Adrenal gland (tissue), 5 donors: ENCODE measurements around the gene STAP1.

ENCODE experiments used
- POLR2A ChIP-seq, 2 donors: fragments of 450-650 bp; IDR thresholded peaks; one replicate each; pipeline ENCODE4 v1.6.1; 2017; ENCODE audit warnings: antibody characterized with exemption in 2 of 2, mild to moderate bottlenecking in 2 of 2, moderate library complexity in 1 of 2
- TF ChIP-seq, protein P1 (sequence below), 6 experiments: fragments of 450-650 bp in 4 of 6; fragments of 200-600 bp in 2 of 6; sonication (generic) in 1 of 6; IDR thresholded peaks; 1 replicate in 5 of 6; 2 replicates in 1 of 6; pipeline versions ENCODE4 v1.5.1 to v1.8.0; 2016 to 2021; ENCODE audit warnings: antibody characterized with exemption in 6 of 6, mild to moderate bottlenecking in 2 of 6, moderate library complexity in 1 of 6
- donor health status: DM: no; HTN: no; CAD: no.

DNA sequence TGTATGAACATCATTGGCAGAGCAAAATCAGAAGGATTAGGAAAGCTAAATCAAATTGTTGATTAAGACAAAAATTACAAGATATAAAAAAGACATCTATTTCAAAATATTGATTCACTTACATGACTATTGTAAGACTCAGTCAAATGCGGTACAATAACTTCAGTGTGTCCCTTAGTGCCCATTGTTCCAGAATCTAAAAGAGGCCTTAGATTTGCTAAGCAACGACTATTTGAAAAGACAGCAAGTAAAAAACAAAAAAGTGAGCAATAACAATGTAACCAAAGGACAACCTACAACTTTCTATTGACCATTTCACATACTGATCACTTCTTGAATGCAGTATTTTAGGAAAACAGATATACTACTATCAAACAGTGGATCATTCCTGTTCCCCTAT lies 76.8 kb downstream of the STAP1 start:
- TF ChIP-seq, protein P1, sequence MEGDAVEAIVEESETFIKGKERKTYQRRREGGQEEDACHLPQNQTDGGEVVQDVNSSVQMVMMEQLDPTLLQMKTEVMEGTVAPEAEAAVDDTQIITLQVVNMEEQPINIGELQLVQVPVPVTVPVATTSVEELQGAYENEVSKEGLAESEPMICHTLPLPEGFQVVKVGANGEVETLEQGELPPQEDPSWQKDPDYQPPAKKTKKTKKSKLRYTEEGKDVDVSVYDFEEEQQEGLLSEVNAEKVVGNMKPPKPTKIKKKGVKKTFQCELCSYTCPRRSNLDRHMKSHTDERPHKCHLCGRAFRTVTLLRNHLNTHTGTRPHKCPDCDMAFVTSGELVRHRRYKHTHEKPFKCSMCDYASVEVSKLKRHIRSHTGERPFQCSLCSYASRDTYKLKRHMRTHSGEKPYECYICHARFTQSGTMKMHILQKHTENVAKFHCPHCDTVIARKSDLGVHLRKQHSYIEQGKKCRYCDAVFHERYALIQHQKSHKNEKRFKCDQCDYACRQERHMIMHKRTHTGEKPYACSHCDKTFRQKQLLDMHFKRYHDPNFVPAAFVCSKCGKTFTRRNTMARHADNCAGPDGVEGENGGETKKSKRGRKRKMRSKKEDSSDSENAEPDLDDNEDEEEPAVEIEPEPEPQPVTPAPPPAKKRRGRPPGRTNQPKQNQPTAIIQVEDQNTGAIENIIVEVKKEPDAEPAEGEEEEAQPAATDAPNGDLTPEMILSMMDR (IDR thresholded peaks at IDR 0.05): no peak
- no peak for TF ChIP-seq POLR2A (IDR thresholded peaks at IDR 0.05)
